Caki2 (cell line): ENCODE results near the gene TRIM46. TPM values are rescaled to one million over a fixed set of nuclear protein-coding genes. Genes with fewer than 3 reads are reported as not detected.
"Not testable (repeated sequence)": the region's sequence is repeated elsewhere in the genome, so short reads cannot be mapped to it uniquely, and the experiment has no call there.

Source experiments
- DNase-seq: peaks from one replicate; pipeline ENCODE4 v3.0.0-alpha.2; 2015; ENCODE audit warnings: low read depth
- in situ Hi-C: cut with HindIII; loops from 2 replicates; pipeline ENCODE4 v1.10.0; 2016; ENCODE audit warnings: low sequenced_read_pairs, low pct_unique_long_range_greater_than_20kb, mixed read lengths
- total RNA-seq: library from RNA; depleted of rRNA; stranded (reverse); fragments of >200 nt; shearing (Covaris generic); gene quantifications from 2 replicates; pipeline ENCODE4 v1.2.3, GENCODE V29; 2014; ENCODE audit warnings: low replicate concordance

Gene TRIM46
- total RNA-seq, 1 experiment from 2014 or later = not detected

DNA sequence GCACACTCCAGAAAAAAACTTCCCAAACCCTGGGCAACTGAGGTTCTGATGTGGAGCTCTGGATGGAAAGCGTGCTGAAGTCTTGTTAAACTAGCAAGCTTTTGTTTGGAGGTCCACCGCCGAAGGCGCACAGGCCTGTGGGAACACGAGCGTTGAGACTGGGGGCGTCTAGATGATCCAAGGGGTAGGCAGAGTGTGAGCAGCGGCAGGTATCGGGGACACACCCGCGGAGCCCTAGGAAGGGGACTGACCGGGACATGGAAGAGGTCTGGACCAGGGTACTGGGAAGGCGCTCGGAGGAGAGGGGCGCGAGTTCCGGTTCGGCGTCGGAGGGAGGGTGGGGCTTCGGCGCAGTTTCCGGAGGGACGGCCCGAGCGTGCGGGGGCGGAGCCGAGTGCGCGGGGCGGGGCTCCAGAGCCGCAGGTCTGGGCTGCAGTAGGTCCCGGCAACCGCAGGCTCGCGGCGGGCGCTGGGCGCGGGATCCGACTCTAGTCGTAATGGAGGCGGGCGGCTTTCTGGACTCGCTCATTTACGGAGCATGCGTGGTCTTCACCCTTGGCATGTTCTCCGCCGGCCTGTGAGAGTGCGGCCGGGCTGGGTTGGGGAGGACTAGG is 38.1 kb upstream of the TRIM46 start, which contains the start of gene SLC50A1:
TSS of gene SLC50A1 (plus strand) at position 438 of the 614 bp plus-strand sequence. CDS start at position 498, 60 bp downstream.
- in situ Hi-C loops = no loop called here
- DNase-seq = peak; percentile 92

DNA sequence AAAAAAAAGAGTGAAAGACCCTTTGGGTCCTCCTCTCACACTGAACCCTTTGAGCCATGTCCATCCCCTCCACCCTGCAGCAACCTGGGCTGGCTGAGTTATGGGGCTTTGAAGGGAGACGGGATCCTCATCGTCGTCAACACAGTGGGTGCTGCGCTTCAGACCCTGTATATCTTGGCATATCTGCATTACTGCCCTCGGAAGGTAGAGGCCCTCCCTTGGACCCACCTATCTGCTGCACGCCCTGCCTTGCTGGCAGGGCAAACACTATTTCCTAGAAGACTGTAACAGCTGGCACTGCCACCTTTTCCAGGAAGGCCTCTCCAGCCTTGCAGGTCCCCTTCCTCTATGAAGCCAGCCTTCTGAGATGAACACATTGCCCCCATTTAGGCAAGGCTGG is 36.9 kb upstream of the TRIM46 start:
- in situ Hi-C loops = no loop called here
- no peak for DNase-seq

DNA sequence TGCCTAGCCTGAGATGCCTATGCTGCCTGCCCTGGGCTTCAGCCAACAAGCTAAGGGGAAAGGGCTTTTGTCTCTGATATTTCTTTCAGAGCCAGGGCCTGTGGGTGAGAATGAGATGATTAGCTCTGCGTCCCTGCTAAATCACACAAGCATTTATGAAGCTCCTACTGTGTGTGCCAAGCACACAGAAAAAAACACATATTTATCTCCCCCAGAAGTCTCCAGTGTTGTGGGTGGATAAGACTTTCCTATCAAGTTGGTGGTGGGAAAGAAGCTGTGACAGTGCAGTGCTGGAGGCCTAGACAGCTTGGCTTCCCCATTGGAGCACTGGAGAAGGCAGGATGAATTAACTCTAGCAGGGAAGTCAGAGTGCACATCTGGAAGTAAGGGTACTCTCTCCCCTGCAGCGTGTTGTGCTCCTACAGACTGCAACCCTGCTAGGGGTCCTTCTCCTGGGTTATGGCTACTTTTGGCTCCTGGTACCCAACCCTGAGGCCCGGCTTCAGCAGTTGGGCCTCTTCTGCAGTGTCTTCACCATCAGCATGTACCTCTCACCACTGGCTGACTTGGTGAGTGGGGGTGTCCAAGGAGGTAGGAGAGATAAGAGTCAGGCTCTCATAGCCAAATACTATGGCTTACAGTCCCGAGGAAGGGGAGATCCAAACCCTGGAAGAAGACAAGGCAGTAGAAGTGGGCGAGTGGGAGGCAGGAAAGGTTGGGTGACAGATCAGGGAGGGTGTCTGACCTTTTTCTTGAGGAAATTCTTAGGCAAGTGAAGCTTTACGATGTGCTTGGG is 36.3 kb upstream of the TRIM46 start:
- DNase-seq = no peak
- in situ Hi-C loops = no loop called here

DNA sequence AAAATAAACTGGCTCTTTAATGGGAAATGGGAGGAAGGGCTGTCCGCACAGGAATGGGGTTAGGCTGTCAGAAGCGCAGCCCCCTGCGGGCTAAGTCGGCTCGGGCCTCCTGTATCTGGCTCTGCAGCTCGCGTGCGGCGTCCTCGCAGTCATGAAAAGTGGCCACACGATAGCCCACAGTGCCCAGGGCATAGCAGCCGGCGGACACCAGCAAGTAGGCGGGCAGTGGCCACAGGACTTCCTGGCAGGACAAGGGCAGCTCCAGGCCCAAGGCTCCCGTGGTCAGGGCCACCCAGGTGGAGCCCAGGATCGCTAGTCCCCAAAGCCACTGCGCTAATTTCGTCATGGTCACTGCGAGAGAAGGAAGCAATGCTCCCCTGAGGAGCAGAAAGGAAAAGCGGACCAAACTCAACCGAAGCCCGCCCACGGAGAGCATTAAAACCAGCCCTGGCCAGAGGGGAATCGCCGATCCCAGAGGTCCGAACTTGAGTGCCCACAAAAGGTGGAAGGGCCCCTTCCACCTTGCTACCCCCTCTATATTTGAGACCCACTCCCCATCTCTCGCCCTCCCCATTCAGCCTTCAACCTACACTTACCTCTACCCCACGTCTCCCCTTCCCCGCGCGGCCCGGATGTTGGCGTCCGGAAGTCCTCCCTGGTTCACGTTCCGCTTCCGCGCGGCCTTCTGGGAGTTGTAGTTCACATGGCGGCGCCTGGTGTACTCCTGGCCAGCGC is 33.6 kb upstream of the TRIM46 start, which contains the start of gene DPM3:
TSS of gene DPM3 (minus strand) at position 637 of the 735 bp plus-strand sequence. CDS start at position 346, 291 bp downstream.
- peak; percentile 71 for DNase-seq
- in situ Hi-C loops = no loop called here

DNA sequence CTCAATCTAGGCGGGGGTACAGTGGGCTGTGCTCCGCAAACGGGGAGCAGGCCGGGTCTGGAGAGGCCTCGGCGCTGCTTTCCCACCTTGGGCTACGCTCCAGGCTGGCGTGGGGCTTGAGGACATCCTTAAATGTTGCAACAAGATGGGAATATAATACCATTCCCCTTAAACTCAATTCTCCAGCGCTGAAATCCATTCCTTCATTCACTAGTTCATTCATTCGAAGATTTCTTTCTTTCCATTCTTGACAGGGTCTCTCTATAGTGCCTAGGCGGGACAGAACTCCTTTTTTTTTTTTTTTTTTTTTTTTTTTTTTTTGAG is 33.1 kb upstream of the TRIM46 start:
- in situ Hi-C loops = no loop called here
- no peak for DNase-seq

DNA sequence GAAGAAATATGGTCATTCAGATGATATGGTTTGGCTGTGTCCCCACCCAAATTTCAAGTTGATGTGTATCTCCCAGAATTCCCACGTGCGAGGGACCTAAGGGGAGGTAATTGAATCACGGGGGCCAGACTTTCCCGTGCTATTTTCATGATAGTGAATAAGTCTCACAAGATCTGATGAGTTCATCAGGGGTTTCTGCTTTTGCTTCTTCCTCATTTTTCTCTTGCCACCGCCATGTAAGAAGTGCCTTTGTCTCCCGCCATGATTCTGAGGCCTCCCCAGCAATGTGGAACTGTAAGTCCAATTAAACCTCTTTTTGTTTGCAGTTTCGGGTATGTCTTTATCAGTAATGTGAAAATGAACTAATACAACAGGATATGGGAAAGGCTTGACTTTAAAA is 31.9 kb upstream of the TRIM46 start:
- no peak for DNase-seq
- in situ Hi-C loops = no loop called here

DNA sequence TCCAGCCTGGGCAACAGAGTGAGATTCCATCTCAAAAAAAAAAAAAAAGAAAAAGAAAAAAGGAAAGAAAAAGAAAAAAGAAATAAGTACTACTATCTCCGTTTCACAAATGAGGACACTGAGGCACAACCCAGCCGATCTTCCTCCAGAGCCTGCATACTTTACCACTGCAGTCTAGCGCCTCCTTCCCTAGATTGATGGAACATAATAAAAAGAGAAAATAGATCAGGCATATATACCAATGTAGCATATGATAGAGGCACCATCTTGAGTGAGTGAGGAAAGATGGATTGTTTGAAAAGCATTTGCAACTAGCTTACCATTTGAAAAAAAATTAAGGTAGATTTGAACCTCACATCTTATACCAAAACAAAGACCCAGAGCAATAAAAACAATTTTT is 28.2 kb upstream of the TRIM46 start:
- DNase-seq = no peak
- in situ Hi-C loops = no loop called here

DNA sequence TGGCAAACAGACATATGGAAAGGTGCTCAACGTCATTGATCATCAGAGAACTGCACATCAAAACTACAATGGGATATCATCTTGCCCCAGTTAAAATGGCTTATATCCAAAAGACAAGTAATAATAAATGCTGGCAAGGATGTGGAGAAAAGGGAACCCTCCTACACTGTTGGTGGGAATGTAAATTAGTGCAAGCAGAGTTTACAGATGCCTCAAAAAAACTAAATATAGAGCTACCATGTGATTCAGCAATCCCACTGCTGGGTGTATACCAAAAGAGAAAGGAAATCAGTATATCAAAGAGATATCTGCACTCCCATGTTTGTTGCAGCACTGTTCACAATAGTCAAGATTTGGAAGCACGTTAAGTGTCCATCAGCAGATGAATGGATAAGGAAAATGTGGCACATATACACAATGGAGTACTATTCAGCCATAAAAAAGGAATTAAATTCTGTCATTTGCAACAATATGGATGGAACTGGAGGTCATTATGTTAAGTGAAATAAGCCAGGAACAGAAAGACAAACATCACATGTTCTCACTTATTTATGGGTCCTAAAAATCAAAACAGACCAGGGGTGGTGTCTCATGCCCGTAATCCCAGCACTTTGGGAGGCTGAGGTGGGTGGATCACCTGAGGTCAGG is 17.5 kb upstream of the TRIM46 start:
- in situ Hi-C loops, DNase-seq: not testable (repeated sequence)

DNA sequence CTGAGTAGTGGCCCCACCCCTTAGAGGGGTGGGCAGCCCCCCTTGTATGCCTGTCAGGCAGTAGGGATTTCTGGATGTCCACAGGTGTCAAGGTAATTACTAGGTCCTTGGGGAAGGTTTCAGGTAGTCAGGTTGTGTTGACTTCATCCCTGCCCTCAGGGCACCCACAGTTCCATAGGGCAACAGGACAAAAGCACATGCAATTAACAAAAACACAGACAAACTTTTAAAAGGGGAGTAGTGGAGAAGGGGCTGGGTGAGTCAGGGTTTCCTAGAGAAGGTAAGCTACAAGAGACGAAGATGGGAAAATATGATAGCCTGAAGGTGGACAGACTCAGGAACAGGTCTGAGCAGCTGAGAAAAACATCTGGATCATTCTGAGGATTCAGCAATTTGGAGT is 14.7 kb upstream of the TRIM46 start:
- in situ Hi-C loops = no loop called here
- DNase-seq = no peak

DNA sequence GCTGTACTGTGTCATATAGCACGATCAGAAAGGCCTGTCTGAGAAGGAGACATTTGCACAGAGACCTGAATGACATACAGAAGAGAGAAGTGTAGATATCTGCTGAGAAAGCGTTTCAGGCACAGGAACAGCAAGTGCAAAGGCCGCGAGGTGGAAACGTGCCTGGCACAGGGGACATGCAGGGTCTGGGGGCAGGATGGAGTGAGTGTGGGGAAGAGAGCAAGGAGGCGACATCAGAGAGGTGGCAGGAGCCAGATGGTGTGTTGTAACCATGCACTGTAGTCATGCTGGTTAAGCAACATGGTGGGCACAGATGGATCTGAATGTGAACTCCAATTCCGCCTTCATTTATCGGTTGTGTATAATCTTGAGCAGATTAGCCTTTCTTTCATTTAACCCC is 13.5 kb upstream of the TRIM46 start:
- in situ Hi-C loops = no loop called here
- no peak for DNase-seq

DNA sequence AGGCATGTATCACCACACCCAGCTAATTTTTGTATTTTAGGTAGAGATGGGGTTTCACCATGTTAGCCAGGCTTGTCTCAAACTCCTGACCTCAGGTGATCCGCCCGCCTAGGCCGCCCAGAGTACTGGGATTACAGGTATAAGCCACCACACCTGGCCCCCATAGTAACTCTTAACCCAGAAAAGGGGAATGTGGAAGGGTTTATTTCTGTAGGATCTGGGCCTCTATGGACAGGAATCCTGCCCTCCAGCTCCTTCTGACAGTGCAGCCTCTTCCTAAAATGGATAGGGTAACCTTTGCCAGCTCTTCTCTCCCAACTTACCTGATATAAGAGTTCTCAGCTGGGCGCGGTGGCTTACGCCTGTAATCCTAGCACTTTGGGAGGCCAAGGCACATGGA is 11.0 kb upstream of the TRIM46 start:
- in situ Hi-C loops, DNase-seq: not testable (repeated sequence)

DNA sequence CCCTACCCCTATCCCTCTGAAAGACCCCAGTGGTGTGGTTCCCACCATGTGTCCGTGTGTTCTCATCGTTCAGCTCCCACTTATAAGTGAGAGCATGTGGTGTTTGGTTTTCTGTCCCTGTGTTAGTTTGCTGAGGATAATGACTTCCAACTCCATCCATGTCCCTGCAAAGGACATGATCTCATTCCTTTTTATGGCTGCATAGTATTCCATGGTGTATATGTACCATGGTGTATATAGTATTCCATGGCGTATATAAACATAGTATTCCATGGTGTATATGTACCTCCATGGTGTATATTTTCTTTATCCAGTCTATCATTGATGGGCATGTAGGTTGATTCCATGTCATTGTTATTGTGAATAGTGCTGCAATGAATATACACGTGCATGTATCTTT is 9.9 kb upstream of the TRIM46 start:
- DNase-seq, in situ Hi-C loops: not testable (repeated sequence)

DNA sequence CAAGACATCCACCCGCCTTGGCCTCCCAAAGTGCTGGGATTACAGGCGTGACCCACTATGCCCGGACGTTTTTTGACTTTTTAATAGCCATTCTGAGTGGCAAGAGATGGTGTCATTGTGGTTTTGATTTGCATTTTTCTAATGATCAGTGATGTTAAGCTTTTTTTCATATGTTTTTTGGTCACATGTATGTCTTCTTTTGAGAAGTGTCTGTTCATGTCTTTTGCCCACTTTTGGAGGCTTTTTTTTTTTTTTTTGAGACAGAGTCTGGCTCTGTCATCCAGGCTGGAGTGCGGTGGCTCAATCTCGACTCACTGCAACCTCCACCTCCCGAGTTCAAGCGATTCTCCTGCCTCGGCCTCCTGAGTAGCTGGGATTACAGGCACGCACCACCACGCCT is 9.0 kb upstream of the TRIM46 start:
- in situ Hi-C loops, DNase-seq: not testable (repeated sequence)

DNA sequence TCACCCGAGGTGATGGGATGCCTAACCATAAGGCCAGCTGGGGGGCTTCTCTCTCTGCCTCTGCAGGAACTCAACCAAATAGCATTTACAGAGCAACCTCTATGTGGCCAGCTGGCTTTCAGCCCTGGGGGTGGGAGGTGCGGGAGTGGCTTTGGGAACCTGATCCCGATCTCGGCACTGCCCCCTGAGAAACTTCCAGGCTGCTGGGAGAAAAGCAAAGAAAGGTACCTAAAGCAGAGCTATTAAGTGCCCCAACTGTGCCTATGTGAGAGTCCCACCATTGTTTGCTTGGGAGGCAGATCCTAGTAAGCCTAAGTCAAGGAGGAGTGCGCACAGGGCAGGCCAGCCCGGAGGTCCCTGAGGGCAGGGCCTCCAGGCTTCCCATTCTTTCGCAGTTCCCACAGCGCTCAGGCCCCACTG is 7.6 kb upstream of the TRIM46 start:
- DNase-seq = no peak
- in situ Hi-C loops = no loop called here

DNA sequence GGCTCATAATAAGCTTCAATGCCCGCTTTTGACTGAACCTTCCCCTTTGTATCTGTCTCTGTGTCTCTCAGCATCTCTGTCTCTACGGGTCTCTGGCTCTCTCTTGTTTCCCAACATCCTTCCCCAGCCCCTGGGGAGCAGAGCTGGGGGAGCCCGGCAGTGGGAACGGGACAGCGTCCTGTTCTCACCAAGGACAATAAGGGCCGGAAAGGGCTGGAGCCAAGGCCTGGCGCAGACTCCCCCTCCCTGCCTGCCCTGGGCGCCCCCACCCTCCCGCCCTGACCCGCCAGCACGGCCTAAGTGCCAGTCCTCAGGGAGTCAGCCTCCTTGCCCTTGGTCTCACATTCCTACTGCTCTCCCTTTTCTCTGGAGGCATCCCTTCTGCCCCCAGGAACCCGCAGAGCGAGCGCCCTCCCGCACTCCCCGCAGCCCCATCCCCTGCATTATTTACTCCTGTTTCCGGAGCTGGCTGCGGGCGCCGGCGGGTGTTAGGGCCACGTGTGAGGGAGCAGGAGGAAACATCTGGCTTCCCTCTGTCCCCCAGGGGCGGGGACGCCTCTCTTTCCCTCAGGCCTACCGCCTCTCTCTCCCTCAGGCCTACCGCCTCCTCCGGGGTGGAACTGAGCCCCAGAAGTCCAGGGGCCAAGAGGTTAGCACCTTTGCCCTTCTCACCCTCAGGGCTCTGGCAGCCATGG is 7.0 kb upstream of the TRIM46 start:
- DNase-seq = no peak
- in situ Hi-C loops = no loop called here

DNA sequence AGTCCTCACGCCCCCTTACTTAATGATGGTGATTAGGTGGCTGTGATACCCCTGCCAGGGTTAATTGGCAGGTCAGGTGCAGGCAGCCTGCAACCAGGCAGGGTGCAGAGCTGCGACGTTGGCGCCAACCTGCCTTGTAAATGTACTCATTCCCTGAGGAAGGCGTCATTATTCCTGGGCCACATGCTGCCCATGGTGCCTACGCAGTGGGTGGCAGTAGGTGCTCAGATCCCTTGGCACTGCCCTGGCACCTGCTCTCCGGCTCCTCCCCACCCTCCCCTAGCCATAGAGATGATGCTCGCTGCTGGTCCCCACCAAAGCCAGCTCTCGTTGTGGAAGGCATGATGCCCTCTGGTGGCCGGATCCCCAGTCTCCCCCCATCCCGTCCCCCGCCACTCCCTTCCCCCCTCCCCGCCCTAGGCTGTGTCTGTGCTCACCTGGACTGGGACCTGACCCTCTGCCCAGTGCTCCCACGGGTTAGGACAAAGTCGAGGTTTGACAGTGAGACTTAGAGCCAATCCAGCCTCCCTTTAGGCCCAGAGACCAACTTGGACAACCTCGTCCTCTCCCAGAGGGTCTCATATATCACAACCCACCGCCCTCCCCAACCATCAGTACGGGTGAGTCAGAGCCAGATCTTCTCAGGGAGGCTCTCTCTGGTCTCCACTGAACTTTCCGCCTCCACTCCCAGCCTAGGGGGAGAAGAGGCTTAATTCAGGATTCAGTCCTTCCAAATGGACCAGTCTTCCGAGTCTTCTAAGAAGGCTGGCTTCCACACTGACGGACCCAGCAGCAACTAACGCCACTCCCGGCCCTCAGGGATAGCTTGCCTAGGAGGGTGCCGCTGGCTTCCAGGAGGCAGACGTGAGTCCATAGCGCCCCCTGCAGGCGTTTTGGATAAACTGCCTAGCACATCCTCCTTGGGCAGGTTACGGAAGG is 6.2 kb upstream of the TRIM46 start:
- in situ Hi-C loops = no loop called here

DNA sequence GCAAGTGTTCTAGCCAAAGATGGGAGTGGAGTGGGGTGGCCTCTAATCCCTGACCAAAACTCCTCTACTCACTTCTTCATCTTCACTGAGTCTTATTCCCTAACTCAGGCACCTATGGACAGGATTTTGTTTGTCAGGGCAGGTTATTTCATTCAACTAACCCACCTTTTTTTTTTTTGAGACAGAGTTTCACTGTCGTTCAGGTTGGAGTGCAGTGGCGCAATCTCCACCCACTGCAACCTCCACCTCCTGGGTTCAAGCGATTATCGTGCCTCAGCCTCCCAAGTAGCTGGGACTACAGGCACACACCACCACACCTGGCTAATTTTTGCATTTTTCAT is 5.6 kb upstream of the TRIM46 start:
- in situ Hi-C loops, DNase-seq: not testable (repeated sequence)

More for the DNA sequence above, 6.2 kb upstream of the TRIM46 start:
- DNase-seq = peak; percentile 69
